BE2C (cell line): ENCODE measurements around the gene NPLOC4.

Experiments
- DNase-seq: peaks from one replicate; pipeline ENCODE4 v3.0.0-alpha.2; 2020
- H3K27me3 ChIP-seq: fragments of 250-450 bp; sonication (Bioruptor Pico); 2 replicates; pipeline ENCODE4 v1.5.1; 2020; ENCODE audit warnings: mild to moderate bottlenecking
- H3K36me3 ChIP-seq: fragments of 250-450 bp; sonication (Bioruptor Pico); 2 replicates; pipeline ENCODE4 v1.5.1; 2020; ENCODE audit warnings: mild to moderate bottlenecking
- H3K4me1 ChIP-seq: fragments of 250-450 bp; sonication (Bioruptor Pico); 2 replicates; pipeline ENCODE4 v1.5.1; 2020
- H3K4me3 ChIP-seq: 2 replicates; pipeline ENCODE4 v1.5.1; 2011; ENCODE audit warnings: low read depth, low read length
- H3K9me3 ChIP-seq: fragments of 250-450 bp; sonication (Bioruptor Pico); 2 replicates; pipeline ENCODE4 v1.5.1; 2020
- CTCF ChIP-seq: IDR thresholded peaks from 2 replicates; pipeline ENCODE4 v1.5.1; 2012; ENCODE audit warnings: mild to moderate bottlenecking, low read depth, low read length

Gene NPLOC4

GRCh38 chr17:81517339-81518112 lies 119.4 kb downstream of the NPLOC4 start:
- Histone ChIP-seq H3K4me3 (no peak overlapping the region), H3K36me3 (no peaks in the 10 kb centered on the region), H3K27me3 (no peaks in the 10 kb centered on the region), H3K4me1 (no peaks in the 10 kb centered on the region), H3K9me3 (no peaks in the 10 kb centered on the region)
- TF ChIP-seq CTCF: no peak
- DNase-seq: peak; percentile 26

GRCh38 chr17:81517009-81517338 lies 119.9 kb downstream of the NPLOC4 start:
- no peak for TF ChIP-seq CTCF
- no peak for DNase-seq

GRCh38 chr17:81516439-81516838 lies 120.5 kb downstream of the NPLOC4 start:
- H3K36me3 ChIP-seq: peaks cover 8% of the 10 kb centered on the region
- H3K4me1 ChIP-seq: no peaks in the 10 kb centered on the region

More at GRCh38 chr17:81517009-81517338, 119.9 kb downstream of the NPLOC4 start:
- Histone ChIP-seq H3K4me3 (no peak overlapping the region), H3K27me3 (no peaks in the 10 kb centered on the region), H3K36me3 (peaks cover 3% of the 10 kb centered on the region), H3K9me3 (no peaks in the 10 kb centered on the region), H3K4me1 (no peaks in the 10 kb centered on the region)

GRCh38 chr17:81515530-81516041 lies 121.3 kb downstream of the NPLOC4 start:
- Histone ChIP-seq H3K4me1 (no peaks in the 10 kb centered on the region), H3K9me3 (no peaks in the 10 kb centered on the region), H3K27me3 (no peaks in the 10 kb centered on the region), H3K36me3 (peaks cover 17% of the 10 kb centered on the region), H3K4me3 (peak overlapping the region; percentile 69)
- TF ChIP-seq CTCF: no peak
- no peak for DNase-seq

More at GRCh38 chr17:81516439-81516838, 120.5 kb downstream of the NPLOC4 start:
- DNase-seq: no peak
- Histone ChIP-seq H3K9me3 (no peaks in the 10 kb centered on the region), H3K4me3 (no peak overlapping the region), H3K27me3 (no peaks in the 10 kb centered on the region)
- no peak for TF ChIP-seq CTCF

- H3K9me3 ChIP-seq: no peaks in the 10 kb centered on the region
- H3K4me3 ChIP-seq: peak overlapping the region; percentile 69
- no peaks in the 10 kb centered on the region for H3K27me3 ChIP-seq
- H3K4me1 ChIP-seq: no peaks in the 10 kb centered on the region
- peak; percentile 80 for DNase-seq
- H3K36me3 ChIP-seq: peaks cover 23% of the 10 kb centered on the region
- TF ChIP-seq CTCF: no peak
These were observed 122.0 kb downstream of the NPLOC4 start for GRCh38 chr17:81514739-81515529.

GRCh38 chr17:81514489-81514738 lies 122.5 kb downstream of the NPLOC4 start:
- no peak for TF ChIP-seq CTCF
- DNase-seq: no peak
- H3K27me3 ChIP-seq: no peaks in the 10 kb centered on the region
- peak overlapping the region; percentile 69 for H3K4me3 ChIP-seq
- no peaks in the 10 kb centered on the region for H3K4me1 ChIP-seq
- H3K36me3 ChIP-seq: peaks cover 29% of the 10 kb centered on the region
- no peaks in the 10 kb centered on the region for H3K9me3 ChIP-seq
